ENCODE results near the gene CASTOR2.

- TF ChIP-seq CTCF (IDR thresholded peaks at IDR 0.05) (no peak), POLR2A (IDR thresholded peaks at IDR 0.05) (no peak)
These were observed 100.3 kb downstream of the CASTOR2 start for GRCh38 chr7:75064801-75065200.

Measured in right lobe of liver (tissue), 4 donors.